K562 (cell line): ENCODE results near the gene RABGAP1L. TPM values are rescaled to one million over a fixed set of nuclear protein-coding genes. Genes with fewer than 3 reads are reported as not detected.
A peak's percentile ranks its signal among the peaks of the same experiment; 100 is the strongest.

Source experiments
- ATAC-seq: fragments of 200-7000 bp; cut with Tn5 transposase; 3 replicates; pipeline ENCODE4 v1.9.1; 2020; ENCODE audit warnings: moderate library complexity
- BruUV-seq: library from RNA; stranded (reverse); fragments of 400-500 nt; replicated peaks from 2 replicates; lab custom pipeline; 2021; lab: Mats Ljungman, UMichigan
- CTCF ChIA-PET: fragments of 300-600 bp; formaldehyde crosslinking; extraction: SDS; loops from one replicate; lab custom pipeline; 2021; ENCODE audit warnings: low intra/inter-chr PET ratio; lab: Yijun Ruan, JAX
- POLR2A ChIA-PET: fragments of 300-600, 350-650 bp; sonication (Branson Sonifier 250); formaldehyde crosslinking; extraction: SDS; loops from one replicate; lab custom pipeline; 2021; ENCODE audit warnings: antibody characterized with exemption, inconsistent platforms; lab: Yijun Ruan, JAX
- DNase-seq, 4 experiments: peaks; one replicate each; pipeline versions ENCODE4 v3.0.0 to v3.0.0-alpha.2; 2011 to 2018; ENCODE audit warnings: low spot score in 3 of 4, mixed read lengths in 3 of 4; ENCODE audit errors: extremely low read depth in 1 of 4
- FAIRE-seq: peaks from 2 replicates; lab custom pipeline; 2011; peaks lifted over from hg19 to GRCh38; lab: Jason Lieb, UNC
- H2AFZ ChIP-seq: 2 replicates; pipeline ENCODE4 v1.6.0; 2011; ENCODE audit warnings: low read depth, low read length, control low read depth, inconsistent platforms
- H3K27ac ChIP-seq: fragments of 200-600 bp; 3 replicates; pipeline ENCODE4 v1.8.0; 2011; ENCODE audit warnings: low read depth, mild to moderate bottlenecking, control low read depth, inconsistent platforms, low read length, moderate library complexity, mixed read lengths; ENCODE audit errors: extremely low read depth
- H3K27me3 ChIP-seq, 2 experiments: fragments of 300-600 bp in 1 of 2; 2 replicates in 1 of 2; 3 replicates in 1 of 2; pipeline versions ENCODE4 v1.6.0 to v1.8.0; 2011; ENCODE audit warnings: inconsistent platforms in 2 of 2, low read length in 2 of 2, mild to moderate bottlenecking in 1 of 2, mixed read lengths in 1 of 2, moderate library complexity in 1 of 2; ENCODE audit not compliant: control insufficient read depth in 2 of 2, insufficient read depth in 2 of 2
- H3K36me3 ChIP-seq: fragments of 300-600 bp; 3 replicates; pipeline ENCODE4 v1.8.0; 2011; ENCODE audit warnings: mild to moderate bottlenecking, low read length, inconsistent platforms; ENCODE audit not compliant: control insufficient read depth, insufficient read depth
- H3K4me1 ChIP-seq, 2 experiments: fragments of 200-600 bp in 1 of 2; replicated peaks in 1 of 2; 2 replicates in 1 of 2; 3 replicates in 1 of 2; pipeline versions ENCODE4 v1.5.1 to v1.8.0; 2011; ENCODE audit warnings: inconsistent platforms in 2 of 2, low read length in 2 of 2, mild to moderate bottlenecking in 1 of 2, mixed read lengths in 1 of 2, moderate library complexity in 1 of 2; ENCODE audit not compliant: control insufficient read depth in 2 of 2, insufficient read depth in 2 of 2
- H3K4me2 ChIP-seq: 2 replicates; pipeline ENCODE4 v1.6.1; 2011; ENCODE audit warnings: low read length, control low read depth, inconsistent platforms, mixed read lengths; ENCODE audit not compliant: insufficient read depth
- H3K4me3 ChIP-seq: fragments of 200-600 bp; sonication (generic), shearing (Covaris generic); 2 replicates; pipeline ENCODE4 v1.5.1; 2016; ENCODE audit warnings: control low read depth, inconsistent platforms
- H3K79me2 ChIP-seq: fragments of 200-600 bp; 3 replicates; pipeline ENCODE4 v1.8.0; 2011; ENCODE audit warnings: low read length, inconsistent platforms; ENCODE audit not compliant: control insufficient read depth, insufficient read depth
- H3K9ac ChIP-seq, 2 experiments: 2 replicates each; pipeline versions ENCODE4 v1.6.0 to v1.6.1; 2011; ENCODE audit warnings: low read depth in 2 of 2, low read length in 2 of 2, control low read depth in 1 of 2, inconsistent platforms in 1 of 2, mild to moderate bottlenecking in 1 of 2, mixed read lengths in 1 of 2; ENCODE audit not compliant: insufficient read depth in 1 of 2
- H3K9me1 ChIP-seq: one replicate; pipeline ENCODE4 v1.6.0; 2011; ENCODE audit warnings: inconsistent platforms, mild to moderate bottlenecking, low read length, moderate library complexity; ENCODE audit not compliant: control insufficient read depth, insufficient read depth
- H3K9me3 ChIP-seq: replicated peaks from 2 replicates; pipeline ENCODE4 v1.5.1; 2011; ENCODE audit warnings: low read depth, low read length, inconsistent platforms; ENCODE audit not compliant: control insufficient read depth, insufficient read depth
- H4K20me1 ChIP-seq: replicated peaks from 2 replicates; pipeline ENCODE4 v1.6.1; 2011; ENCODE audit warnings: low read length, inconsistent platforms, mixed read lengths; ENCODE audit not compliant: control insufficient read depth, insufficient read depth
- BMI1 ChIP-seq: fragments of 150-350 bp; IDR thresholded peaks from 2 replicates; pipeline ENCODE4 v1.6.1; 2014; ENCODE audit warnings: low read length
- CEBPG ChIP-seq, 3 experiments: fragments of 200-800 bp in 1 of 3; sonication (Bioruptor generic) in 1 of 3; sonication (generic) in 1 of 3; formaldehyde crosslinking in 1 of 3; IDR thresholded peaks in 2 of 3; conservative IDR thresholded peaks in 1 of 3; 2 replicates each; pipeline versions ENCODE4 v1.6.1 to v1.8.0; 2016 to 2022; ENCODE audit warnings: missing compliant biosample characterization in 2 of 3, missing genetic modification characterization in 2 of 3, mild to moderate bottlenecking in 1 of 3, missing genetic modification reagents in 1 of 3
- FOSL1 ChIP-seq: fragments of 200-800 bp; sonication (Bioruptor generic); conservative IDR thresholded peaks from 2 replicates; pipeline ENCODE4 v1.6.1; 2016; ENCODE audit warnings: missing genetic modification characterization, missing compliant biosample characterization
- FOXJ2 ChIP-seq: fragments of 200-800 bp; sonication (Bioruptor generic); IDR thresholded peaks from 2 replicates; pipeline ENCODE4 v1.6.1; 2016; ENCODE audit warnings: missing genetic modification characterization, missing compliant biosample characterization
- GTF2A2 ChIP-seq: IDR thresholded peaks from 2 replicates; pipeline ENCODE4 v1.6.1; 2016; ENCODE audit warnings: mild to moderate bottlenecking, missing genetic modification characterization, missing compliant biosample characterization
- JUN ChIP-seq, 2 experiments: sonication (generic) in 1 of 2; formaldehyde crosslinking in 1 of 2; IDR thresholded peaks; 2 replicates each; pipeline versions ENCODE4 v1.6.1 to v1.8.0; 2012 to 2022; ENCODE audit warnings: borderline replicate concordance in 2 of 2, mild to moderate bottlenecking in 2 of 2, improper control_type of control experiment in 1 of 2, low read depth in 1 of 2, low read length in 1 of 2, missing genetic modification reagents in 1 of 2
- MEIS2 ChIP-seq: fragments of 450-650 bp; IDR thresholded peaks from 2 replicates; pipeline ENCODE4 v1.6.1; 2014; ENCODE audit warnings: mild to moderate bottlenecking; ENCODE audit not compliant: partially characterized antibody
- RBBP5 ChIP-seq: fragments of 200-600 bp; sonication (generic); IDR thresholded peaks from 2 replicates; pipeline ENCODE4 v1.6.1; 2012; ENCODE audit warnings: borderline replicate concordance, mild to moderate bottlenecking, low read length, control low read depth, inconsistent platforms; ENCODE audit not compliant: insufficient read depth, poor library complexity, severe bottlenecking
- SFPQ ChIP-seq: fragments of 200-400 bp; formaldehyde crosslinking; IDR thresholded peaks from 2 replicates; pipeline ENCODE4 v1.6.1; 2017; ENCODE audit warnings: mild to moderate bottlenecking, low read depth, low read length, moderate library complexity
- ZNF592 ChIP-seq: fragments of 450-650 bp; IDR thresholded peaks from 2 replicates; pipeline ENCODE4 v1.6.1; 2017; ENCODE audit warnings: antibody characterized with exemption, mild to moderate bottlenecking
- WGBS: fragments of 100-300 bp; shearing (Covaris generic); methylation state at CpG from one replicate; pipeline ENCODE4 v1.1.6; 2016; ENCODE audit warnings: low coverage, mixed read lengths; ENCODE audit not compliant: insufficient coverage; ENCODE audit errors: missing lambda C conversion rate; 5-methylcytosine and 5-hydroxymethylcytosine counted together
- in situ Hi-C: fragments of 300-500 bp; cut with MboI; formaldehyde crosslinking; loops from 4 replicates; pipeline ENCODE4 v1.15.0; 2018; ENCODE audit warnings: inconsistent platforms, mixed read lengths
- intact Hi-C: fragments of 100-400 bp; cut with micrococcal nuclease; formaldehyde crosslinking; loops from 2 replicates; pipeline ENCODE4 v1.14.2; 2022
- polyA plus RNA-seq, 8 experiments: library from polyadenylated mRNA; depleted of rRNA in 4 of 8; stranded (reverse) in 5 of 8; unstranded in 3 of 8; fragments of >200 nt; fragmentation: Nextera tagmentation in 2 of 8; fragmentation: Illumina TruSeq in 1 of 8; extraction: Ambion mirVana in 2 of 8; extraction: Trizol in 1 of 8; gene quantifications; 2 replicates each; pipeline versions ENCODE4 v1.2.1 to v1.2.3, GENCODE V29; 2011 to 2014; ENCODE audit warnings: inconsistent platforms in 1 of 8, missing spikeins in 1 of 8
- total RNA-seq, 7 experiments: library from RNA; depleted of rRNA in 6 of 7; stranded (reverse); fragments of >200 nt in 6 of 7; fragmentation: Illumina TruSeq in 2 of 7; extraction: Trizol in 2 of 7; gene quantifications; 2 replicates each; pipeline versions ENCODE4 v1.2.1 to v1.2.3, GENCODE V29; 2011 to 2021; ENCODE audit warnings: low replicate concordance in 1 of 7

Gene RABGAP1L
- total and polyA plus RNA-seq, 9 of the 15 experiments (the other 6 are each of a cell fraction or from before 2014, with no cell fraction given): 16.5 to 44.9 (median 26.7) TPM

GRCh38 chr1:174976436-174977108, 817.3 kb downstream of the RABGAP1L start:
- 47% methylated on average over 4 of the region's 4 CpGs for WGBS
- Histone ChIP-seq H4K20me1 (no peaks in the 10 kb centered on the region), H3K79me2 (no peaks in the 10 kb centered on the region), H3K4me2 (no peak overlapping the region), H3K27me3 (no peaks in the 10 kb centered on the region), H2AFZ (no peak overlapping the region), H3K36me3 (peaks cover 20% of the 10 kb centered on the region; the same call in 2 of the 3 replicates), H3K27ac (peak overlapping the region; percentile 2; the same call in 1 of the 3 replicates), H3K4me1 (peaks cover 0 to 19% of the 10 kb centered on the region in 2 experiments; a peak in 4 of 5 replicates), H3K9me1 (no peaks in the 10 kb centered on the region), H3K4me3 (no peak overlapping the region), H3K9me3 (no peaks in the 10 kb centered on the region), H3K9ac (no peak overlapping the region; a peak in 1 of 4 replicates)
- FAIRE-seq (peak; percentile 71), ATAC-seq (peak; percentile 80), DNase-seq (peak in 2 of 4 experiments; percentile 51 to 62)
- in situ Hi-C loops: loop anchor here (25.0 kb wide), 1 partner anchor 714 kb away; no protein-coding TSS in a partner anchor
- BruUV-seq: no TSS peak
- ChIA-PET CTCF (interaction anchor here (0.6 kb wide), 1 partner anchor 12 kb away, joined by 6 read pairs; no protein-coding TSS in a partner anchor), POLR2A (interaction anchor here (0.5 to 4.0 kb wide), 8 partner anchors 10 to 188 kb away, joined by 3 to 25 read pairs (median 4); partner anchors contain the start of genes CACYBP and MRPS14)
- intact Hi-C loops: no loop called here
- TF ChIP-seq FOSL1 (tag) (peak; percentile 93), GTF2A2 (tag) (no peak), ZNF592 (peak; percentile 18; the same call in 1 of the 2 replicates), SFPQ (no peak), JUN (IDR thresholded peaks at IDR 0.05; ENCODE audit: borderline replicate concordance, low read depth, low read length) (peak; percentile 62), JUN (CRISPR knock-in tag; IDR thresholded peaks at IDR 0.05; ENCODE audit: borderline replicate concordance) (no peak), BMI1 (no peak), FOXJ2 (tag) (no peak), CEBPG (CRISPR knock-in tag; IDR thresholded peaks at IDR 0.05) (no peak), CEBPG (tag; conservative IDR thresholded peaks at IDR 0.05 in 1 of 2, IDR thresholded peaks at IDR 0.05 in 1 of 2) (peak in 1 of 2 experiments; percentile 44; a peak in 1 of 4 replicates), MEIS2 (peak; percentile 26), RBBP5 (no peak)
